ENCODE data around the gene LRBA.

DNA sequence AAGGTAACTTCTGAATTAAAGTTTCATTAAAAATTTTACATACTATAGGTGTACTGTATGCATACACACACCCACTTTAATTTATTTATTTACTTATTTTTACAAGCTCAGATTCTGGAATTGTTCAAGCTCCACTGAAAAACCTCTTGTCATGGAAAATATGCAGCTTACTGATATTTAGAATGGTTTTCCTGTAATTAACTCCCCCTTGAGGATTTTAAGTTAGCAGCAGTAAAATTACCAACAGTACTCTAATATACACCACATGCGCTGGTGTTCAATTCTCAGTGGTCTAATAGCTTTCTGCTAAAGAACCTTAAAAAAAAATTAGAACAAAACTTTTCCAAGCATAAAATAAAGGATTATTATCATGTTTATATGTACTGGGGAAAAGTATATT lies 421.1 kb downstream of the LRBA start:
- TF ChIP-seq, protein P1, sequence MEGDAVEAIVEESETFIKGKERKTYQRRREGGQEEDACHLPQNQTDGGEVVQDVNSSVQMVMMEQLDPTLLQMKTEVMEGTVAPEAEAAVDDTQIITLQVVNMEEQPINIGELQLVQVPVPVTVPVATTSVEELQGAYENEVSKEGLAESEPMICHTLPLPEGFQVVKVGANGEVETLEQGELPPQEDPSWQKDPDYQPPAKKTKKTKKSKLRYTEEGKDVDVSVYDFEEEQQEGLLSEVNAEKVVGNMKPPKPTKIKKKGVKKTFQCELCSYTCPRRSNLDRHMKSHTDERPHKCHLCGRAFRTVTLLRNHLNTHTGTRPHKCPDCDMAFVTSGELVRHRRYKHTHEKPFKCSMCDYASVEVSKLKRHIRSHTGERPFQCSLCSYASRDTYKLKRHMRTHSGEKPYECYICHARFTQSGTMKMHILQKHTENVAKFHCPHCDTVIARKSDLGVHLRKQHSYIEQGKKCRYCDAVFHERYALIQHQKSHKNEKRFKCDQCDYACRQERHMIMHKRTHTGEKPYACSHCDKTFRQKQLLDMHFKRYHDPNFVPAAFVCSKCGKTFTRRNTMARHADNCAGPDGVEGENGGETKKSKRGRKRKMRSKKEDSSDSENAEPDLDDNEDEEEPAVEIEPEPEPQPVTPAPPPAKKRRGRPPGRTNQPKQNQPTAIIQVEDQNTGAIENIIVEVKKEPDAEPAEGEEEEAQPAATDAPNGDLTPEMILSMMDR (IDR thresholded peaks at IDR 0.05): no peak
- TF ChIP-seq SMAD3 (CRISPR knock-in tag; IDR thresholded peaks at IDR 0.05; ENCODE audit: borderline replicate concordance) (no peak), MYBL2 (CRISPR knock-in tag; IDR thresholded peaks at IDR 0.05) (no peak), ATF1 (CRISPR knock-in tag; IDR thresholded peaks at IDR 0.05) (no peak)
- TF ChIP-seq, protein P2, sequence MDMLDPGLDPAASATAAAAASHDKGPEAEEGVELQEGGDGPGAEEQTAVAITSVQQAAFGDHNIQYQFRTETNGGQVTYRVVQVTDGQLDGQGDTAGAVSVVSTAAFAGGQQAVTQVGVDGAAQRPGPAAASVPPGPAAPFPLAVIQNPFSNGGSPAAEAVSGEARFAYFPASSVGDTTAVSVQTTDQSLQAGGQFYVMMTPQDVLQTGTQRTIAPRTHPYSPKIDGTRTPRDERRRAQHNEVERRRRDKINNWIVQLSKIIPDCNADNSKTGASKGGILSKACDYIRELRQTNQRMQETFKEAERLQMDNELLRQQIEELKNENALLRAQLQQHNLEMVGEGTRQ (CRISPR knock-in tag; IDR thresholded peaks at IDR 0.05): no peak
